Liver (tissue), 9 donors: ENCODE data around the gene AHRR. TPM values are rescaled to one million over a fixed set of nuclear protein-coding genes. Genes with fewer than 3 reads are reported as not detected.

Source experiments
- DNase-seq: peaks from one replicate; pipeline ENCODE4 v3.0.0-alpha.2; 2017; ENCODE audit warnings: low spot score
- H3K27ac ChIP-seq, 2 donors: one replicate each; pipeline ENCODE4 v1.7.0; 2013; ENCODE audit warnings: inconsistent platforms in 2 of 2, low read length in 2 of 2, control low read depth in 1 of 2, low read depth in 1 of 2, mild to moderate bottlenecking in 1 of 2
- H3K27me3 ChIP-seq, 4 donors: one replicate each; pipeline versions ENCODE4 v1.6.1 to v1.7.0; 2013; ENCODE audit warnings: low read length in 3 of 4, inconsistent platforms in 1 of 4, mild to moderate bottlenecking in 1 of 4, moderate library complexity in 1 of 4; ENCODE audit not compliant: control insufficient read depth in 4 of 4, insufficient read depth in 4 of 4
- H3K36me3 ChIP-seq, 4 donors: one replicate each; pipeline versions ENCODE4 v1.6.1 to v1.7.0; 2013; ENCODE audit warnings: low read length in 3 of 4, mild to moderate bottlenecking in 3 of 4, low read depth in 1 of 4, moderate library complexity in 1 of 4; ENCODE audit not compliant: control insufficient read depth in 4 of 4, insufficient read depth in 3 of 4
- H3K4me1 ChIP-seq, 4 donors: one replicate each; pipeline versions ENCODE4 v1.6.1 to v1.7.0; 2013; ENCODE audit warnings: low read length in 3 of 4, mild to moderate bottlenecking in 3 of 4, moderate library complexity in 1 of 4; ENCODE audit not compliant: control insufficient read depth in 4 of 4, insufficient read depth in 4 of 4
- H3K4me3 ChIP-seq, 3 donors: one replicate each; pipeline versions ENCODE4 v1.6.1 to v1.7.0; 2013; ENCODE audit warnings: low read length in 3 of 3, control low read depth in 1 of 3, low read depth in 1 of 3, mild to moderate bottlenecking in 1 of 3
- H3K9ac ChIP-seq, 2 donors: one replicate each; pipeline ENCODE4 v1.7.0; 2013; ENCODE audit warnings: low read length in 2 of 2, mild to moderate bottlenecking in 2 of 2, moderate library complexity in 2 of 2, control low read depth in 1 of 2, low read depth in 1 of 2
- H3K9me3 ChIP-seq, 4 donors: one replicate each; pipeline versions ENCODE4 v1.6.1 to v1.7.0; 2013; ENCODE audit warnings: low read length in 3 of 4; ENCODE audit not compliant: control insufficient read depth in 4 of 4
- EGR1 ChIP-seq, 2 donors: IDR thresholded peaks; 2 replicates each; pipeline ENCODE4 v1.6.1; 2016 to 2018; ENCODE audit warnings: antibody characterized with exemption in 2 of 2, low read depth in 2 of 2
- FOXA1 ChIP-seq: IDR thresholded peaks from 2 replicates; pipeline ENCODE4 v1.6.1; 2016; ENCODE audit warnings: antibody characterized with exemption
- FOXA2 ChIP-seq: IDR thresholded peaks from 2 replicates; pipeline ENCODE4 v1.6.1; 2016; ENCODE audit warnings: antibody characterized with exemption
- GABPA ChIP-seq, 2 donors: IDR thresholded peaks in 1 of 2; conservative IDR thresholded peaks in 1 of 2; 2 replicates each; pipeline ENCODE4 v1.6.1; 2016; ENCODE audit warnings: antibody characterized with exemption in 2 of 2, mild to moderate bottlenecking in 1 of 2, moderate library complexity in 1 of 2
- HNF4A ChIP-seq, 2 donors: conservative IDR thresholded peaks; 2 replicates each; pipeline ENCODE4 v1.6.1; 2016; ENCODE audit warnings: antibody characterized with exemption in 2 of 2, mild to moderate bottlenecking in 2 of 2
- HNF4G ChIP-seq: IDR thresholded peaks from 2 replicates; pipeline ENCODE4 v1.6.1; 2016; ENCODE audit warnings: antibody characterized with exemption
- JUND ChIP-seq, 2 donors: IDR thresholded peaks; 2 replicates each; pipeline ENCODE4 v1.6.1; 2016; ENCODE audit warnings: antibody characterized with exemption in 2 of 2
- NR2F2 ChIP-seq: IDR thresholded peaks from 2 replicates; pipeline ENCODE4 v1.6.1; 2016; ENCODE audit warnings: antibody characterized with exemption
- RXRA ChIP-seq, 2 donors: IDR thresholded peaks; 2 replicates each; pipeline ENCODE4 v1.6.1; 2017 to 2018; ENCODE audit warnings: antibody characterized with exemption in 2 of 2, mild to moderate bottlenecking in 1 of 2
- SP1 ChIP-seq: IDR thresholded peaks from 2 replicates; pipeline ENCODE4 v1.6.1; 2018; ENCODE audit warnings: antibody characterized with exemption, mild to moderate bottlenecking
- TAF1 ChIP-seq: conservative IDR thresholded peaks from 2 replicates; pipeline ENCODE4 v1.6.1; 2016; ENCODE audit warnings: antibody characterized with exemption, mild to moderate bottlenecking
- YY1 ChIP-seq: IDR thresholded peaks from 2 replicates; pipeline ENCODE4 v1.6.1; 2016; ENCODE audit warnings: antibody characterized with exemption, mild to moderate bottlenecking
- WGBS: extraction: QIAGEN DNeasy Blood & Tissue Kit; methylation state at CpG from one replicate; pipeline ENCODE4 v1.1.7; 2013; 5-methylcytosine and 5-hydroxymethylcytosine counted together
- polyA plus RNA-seq, 2 donors: library from polyadenylated mRNA; stranded (reverse) in 1 of 2; unstranded in 1 of 2; fragments of 200-250 nt in 1 of 2; fragments of >200 nt in 1 of 2; fragmentation: Nextera tagmentation in 1 of 2; extraction: Ambion mirVana in 1 of 2; gene quantifications; one replicate each; pipeline versions ENCODE4 v1.2.1 to v1.2.3, GENCODE V29; 2013 to 2015
- total RNA-seq, 2 donors: library from RNA; depleted of rRNA; stranded (reverse); fragments of >200 nt; gene quantifications; one replicate each; pipeline ENCODE4 v1.2.3, GENCODE V29; 2014
- TF ChIP-seq, protein P1 (sequence below): IDR thresholded peaks from 2 replicates; pipeline ENCODE4 v1.6.1; 2016; ENCODE audit warnings: antibody characterized with exemption
- TF ChIP-seq, protein P2 (sequence below): IDR thresholded peaks from 2 replicates; pipeline ENCODE4 v1.6.1; 2016; ENCODE audit warnings: antibody characterized with exemption, mild to moderate bottlenecking
- donor health status: healthy.
- donor health status: healthy.
- donor health status: healthy.
- donor health status: healthy.
- donor health status: healthy.

The AHRR gene
- total and polyA plus RNA-seq, 4 donors, result 0.15 to 0.47 (median 0.24) TPM

DNA sequence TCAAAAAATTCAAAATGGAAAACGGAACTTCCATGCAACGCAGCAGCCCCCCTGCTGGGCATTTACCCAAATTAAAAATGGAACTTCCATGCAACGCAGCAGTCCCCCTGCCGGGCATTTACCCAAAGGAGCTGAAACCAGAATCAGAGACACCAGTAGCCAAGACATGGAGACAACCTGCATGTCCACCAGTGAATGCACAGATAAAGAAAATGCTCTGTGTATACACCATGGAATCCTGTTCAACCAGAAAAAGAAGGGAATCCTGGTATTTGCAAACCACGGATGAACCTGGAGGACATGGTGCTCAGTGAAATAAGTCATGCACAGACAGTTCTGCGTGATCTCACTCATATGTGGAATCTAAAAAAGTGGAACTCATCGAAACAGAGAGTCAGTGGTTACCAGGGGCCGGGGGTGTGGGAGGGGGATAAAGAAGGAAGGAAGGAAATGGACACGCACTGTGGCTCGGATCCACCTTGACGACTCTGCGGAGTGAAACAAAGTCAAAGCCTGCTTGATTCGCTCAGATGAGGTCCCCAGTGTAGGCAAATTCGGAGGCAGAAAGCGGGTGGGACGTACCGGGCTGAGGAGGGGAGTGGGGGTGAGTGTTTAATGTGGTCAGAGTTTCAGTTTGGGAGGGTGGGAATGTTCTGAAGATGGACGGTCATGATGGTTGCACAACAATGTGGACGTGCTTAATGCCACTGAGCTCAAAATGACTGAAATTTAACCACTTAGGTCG, 81.3 kb downstream of the AHRR start:
- DNase-seq, result peak; percentile 29
- H3K9ac ChIP-seq, result no peak overlapping the region
- TF ChIP-seq RXRA (IDR thresholded peaks at IDR 0.05) (no peak), FOXA1 (no peak), NR2F2 (no peak), JUND (IDR thresholded peaks at IDR 0.05) (no peak), FOXA2 (no peak), YY1 (no peak), EGR1 (IDR thresholded peaks at IDR 0.05; ENCODE audit: low read depth in 2 of 2) (no peak), TAF1 (no peak), SP1 (no peak), HNF4A (conservative IDR thresholded peaks at IDR 0.05) (no peak), HNF4G (no peak), GABPA (IDR thresholded peaks at IDR 0.05 in 1 of 2, conservative IDR thresholded peaks at IDR 0.05 in 1 of 2) (no peak)
- TF ChIP-seq, protein P1, sequence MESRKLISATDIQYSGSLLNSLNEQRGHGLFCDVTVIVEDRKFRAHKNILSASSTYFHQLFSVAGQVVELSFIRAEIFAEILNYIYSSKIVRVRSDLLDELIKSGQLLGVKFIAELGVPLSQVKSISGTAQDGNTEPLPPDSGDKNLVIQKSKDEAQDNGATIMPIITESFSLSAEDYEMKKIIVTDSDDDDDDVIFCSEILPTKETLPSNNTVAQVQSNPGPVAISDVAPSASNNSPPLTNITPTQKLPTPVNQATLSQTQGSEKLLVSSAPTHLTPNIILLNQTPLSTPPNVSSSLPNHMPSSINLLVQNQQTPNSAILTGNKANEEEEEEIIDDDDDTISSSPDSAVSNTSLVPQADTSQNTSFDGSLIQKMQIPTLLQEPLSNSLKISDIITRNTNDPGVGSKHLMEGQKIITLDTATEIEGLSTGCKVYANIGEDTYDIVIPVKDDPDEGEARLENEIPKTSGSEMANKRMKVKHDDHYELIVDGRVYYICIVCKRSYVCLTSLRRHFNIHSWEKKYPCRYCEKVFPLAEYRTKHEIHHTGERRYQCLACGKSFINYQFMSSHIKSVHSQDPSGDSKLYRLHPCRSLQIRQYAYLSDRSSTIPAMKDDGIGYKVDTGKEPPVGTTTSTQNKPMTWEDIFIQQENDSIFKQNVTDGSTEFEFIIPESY, result no peak
- TF ChIP-seq, protein P2, sequence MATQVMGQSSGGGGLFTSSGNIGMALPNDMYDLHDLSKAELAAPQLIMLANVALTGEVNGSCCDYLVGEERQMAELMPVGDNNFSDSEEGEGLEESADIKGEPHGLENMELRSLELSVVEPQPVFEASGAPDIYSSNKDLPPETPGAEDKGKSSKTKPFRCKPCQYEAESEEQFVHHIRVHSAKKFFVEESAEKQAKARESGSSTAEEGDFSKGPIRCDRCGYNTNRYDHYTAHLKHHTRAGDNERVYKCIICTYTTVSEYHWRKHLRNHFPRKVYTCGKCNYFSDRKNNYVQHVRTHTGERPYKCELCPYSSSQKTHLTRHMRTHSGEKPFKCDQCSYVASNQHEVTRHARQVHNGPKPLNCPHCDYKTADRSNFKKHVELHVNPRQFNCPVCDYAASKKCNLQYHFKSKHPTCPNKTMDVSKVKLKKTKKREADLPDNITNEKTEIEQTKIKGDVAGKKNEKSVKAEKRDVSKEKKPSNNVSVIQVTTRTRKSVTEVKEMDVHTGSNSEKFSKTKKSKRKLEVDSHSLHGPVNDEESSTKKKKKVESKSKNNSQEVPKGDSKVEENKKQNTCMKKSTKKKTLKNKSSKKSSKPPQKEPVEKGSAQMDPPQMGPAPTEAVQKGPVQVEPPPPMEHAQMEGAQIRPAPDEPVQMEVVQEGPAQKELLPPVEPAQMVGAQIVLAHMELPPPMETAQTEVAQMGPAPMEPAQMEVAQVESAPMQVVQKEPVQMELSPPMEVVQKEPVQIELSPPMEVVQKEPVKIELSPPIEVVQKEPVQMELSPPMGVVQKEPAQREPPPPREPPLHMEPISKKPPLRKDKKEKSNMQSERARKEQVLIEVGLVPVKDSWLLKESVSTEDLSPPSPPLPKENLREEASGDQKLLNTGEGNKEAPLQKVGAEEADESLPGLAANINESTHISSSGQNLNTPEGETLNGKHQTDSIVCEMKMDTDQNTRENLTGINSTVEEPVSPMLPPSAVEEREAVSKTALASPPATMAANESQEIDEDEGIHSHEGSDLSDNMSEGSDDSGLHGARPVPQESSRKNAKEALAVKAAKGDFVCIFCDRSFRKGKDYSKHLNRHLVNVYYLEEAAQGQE, result no peak
- H3K4me1 ChIP-seq, result peaks cover 0 to 2% (median 0%) of the 10 kb centered on the region in 4 donors
- no peaks in the 10 kb centered on the region for H3K36me3 ChIP-seq
- H3K4me3 ChIP-seq, result no peak overlapping the region
- H3K27me3 ChIP-seq, result no peaks in the 10 kb centered on the region
- 78% methylated on average over 20 of the region's 20 CpGs for WGBS
- no peaks in the 10 kb centered on the region for H3K9me3 ChIP-seq
- no peak overlapping the region for H3K27ac ChIP-seq

DNA sequence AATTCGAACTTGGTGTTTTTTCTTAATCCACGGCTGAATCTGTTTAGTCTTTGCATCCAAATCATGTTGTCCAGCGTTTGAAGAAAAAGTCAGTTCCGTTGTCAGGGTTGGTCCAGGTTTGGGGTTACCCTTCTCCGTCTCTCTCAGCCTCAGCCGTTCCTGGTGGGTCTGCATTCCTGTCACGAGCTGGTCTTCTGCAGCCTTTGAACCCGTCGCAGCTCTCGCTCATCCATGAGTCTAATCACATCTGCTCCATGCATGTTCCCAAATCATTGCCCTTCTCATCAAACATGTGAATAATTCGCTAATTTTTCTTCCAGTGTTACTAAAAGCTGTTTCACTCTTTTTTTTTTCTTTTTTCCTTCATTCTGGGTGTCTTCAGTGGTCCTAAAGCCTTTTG, 82.5 kb downstream of the AHRR start:
- H3K27ac ChIP-seq, result no peak overlapping the region
- DNase-seq, result no peak
- H3K27me3 ChIP-seq, result no peaks in the 10 kb centered on the region
- H3K4me3 ChIP-seq, result no peak overlapping the region
- no peaks in the 10 kb centered on the region for H3K9me3 ChIP-seq
- peaks cover 0 to 2% (median 0%) of the 10 kb centered on the region in 4 donors for H3K4me1 ChIP-seq
- H3K36me3 ChIP-seq, result no peaks in the 10 kb centered on the region
- 86% methylated on average over 11 of the region's 11 CpGs for WGBS
- no peak overlapping the region for H3K9ac ChIP-seq
- TF ChIP-seq FOXA1 (no peak), FOXA2 (no peak)
- TF ChIP-seq, protein P1, result no peak
